Dedifferentiated amniotic fluid mesenchymal stem cell (primary cell): Measurements from ENCODE around the gene PLEKHS1.

Experiments
- DNase-seq: peaks from one replicate; pipeline ENCODE4 v3.0.0-alpha.2; 2016; ENCODE audit errors: extremely low spot score

PLEKHS1 gene

DNA sequence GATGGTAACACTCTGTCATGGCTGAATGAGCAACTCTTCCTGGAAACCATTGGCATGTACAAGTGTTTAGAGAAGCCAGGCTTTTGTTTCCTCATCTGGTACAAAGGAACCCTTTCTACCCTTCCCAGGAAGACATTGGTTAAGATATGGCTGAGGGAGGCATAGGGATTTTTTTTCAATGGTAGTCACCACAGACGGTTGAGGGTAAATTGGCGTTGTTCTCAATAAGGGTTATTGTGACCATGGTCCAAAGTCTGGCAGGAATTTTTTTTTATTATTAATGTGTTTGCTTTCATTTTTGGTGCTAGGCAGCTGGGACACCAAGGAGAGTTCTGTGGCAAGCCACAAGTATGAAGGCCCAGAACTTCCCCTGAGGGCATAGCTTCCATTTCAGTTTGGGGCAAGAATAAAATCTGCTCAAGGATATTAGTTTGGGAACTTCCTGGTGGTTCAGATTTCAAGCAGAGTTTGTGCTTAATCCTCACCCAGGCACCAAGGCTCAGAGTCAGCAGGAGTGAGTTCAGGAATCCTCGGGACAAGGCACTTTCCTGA, at the start of gene PLEKHS1:
Gene PLEKHS1, plus strand, starts transcription at position 502 of the 552 bp plus-strand sequence. CDS start 3,596 bp downstream, outside the sequence.
- peak; percentile 63 for DNase-seq

- peak; percentile 56 for DNase-seq
Observed at GRCh38 chr10:113704637-113705343, 46.7 kb upstream of the PLEKHS1 start.

GRCh38 chr10:113705344-113705652, 46.2 kb upstream of the PLEKHS1 start:
- DNase-seq, result no peak

DNA sequence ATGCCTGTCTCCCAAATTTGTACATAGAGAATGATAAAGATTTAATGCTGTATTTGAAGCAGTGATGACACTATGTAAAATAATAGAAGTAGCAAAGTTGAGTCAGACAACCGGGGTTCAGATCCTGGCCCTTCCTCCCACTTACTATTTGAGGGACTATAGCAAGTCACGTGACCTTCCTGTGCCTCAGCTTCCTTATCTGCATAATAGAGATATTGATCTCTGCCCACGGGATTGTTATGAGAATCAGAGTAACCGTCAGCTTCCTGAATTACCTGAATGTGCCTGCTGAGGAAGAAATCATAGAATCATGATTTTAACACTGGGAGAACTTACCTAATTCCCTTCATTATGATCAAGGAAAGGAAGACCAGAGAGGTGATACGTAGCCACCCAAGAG, 44.9 kb upstream of the PLEKHS1 start:
- no peak for DNase-seq

GRCh38 chr10:113708640-113709039, 42.8 kb upstream of the PLEKHS1 start:
- no peak for DNase-seq

- DNase-seq, result peak; percentile 73
Observed at GRCh38 chr10:113709221-113709838, 42.2 kb upstream of the PLEKHS1 start.

DNA sequence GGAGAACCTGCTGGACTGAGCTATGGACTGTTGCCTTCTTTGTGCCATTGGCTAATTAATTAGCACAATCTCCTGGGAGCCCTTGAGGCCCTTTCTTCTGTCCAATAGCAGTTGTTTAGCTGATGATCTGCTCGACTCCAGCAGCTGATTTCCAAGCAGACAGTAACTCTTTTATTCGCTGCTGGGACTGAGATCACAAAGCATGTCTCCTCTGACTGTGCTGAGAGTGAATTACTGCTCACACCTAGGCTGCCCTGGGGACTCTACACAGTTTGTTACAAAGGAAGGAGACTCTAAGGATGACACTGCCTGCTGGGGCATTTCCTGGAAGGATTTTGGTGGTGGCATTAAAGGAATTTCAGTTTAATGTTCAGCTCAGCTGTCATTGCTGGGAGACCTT, 40.3 kb upstream of the PLEKHS1 start:
- no peak for DNase-seq

GRCh38 chr10:113712024-113712423, 39.5 kb upstream of the PLEKHS1 start:
- DNase-seq, result no peak

DNA sequence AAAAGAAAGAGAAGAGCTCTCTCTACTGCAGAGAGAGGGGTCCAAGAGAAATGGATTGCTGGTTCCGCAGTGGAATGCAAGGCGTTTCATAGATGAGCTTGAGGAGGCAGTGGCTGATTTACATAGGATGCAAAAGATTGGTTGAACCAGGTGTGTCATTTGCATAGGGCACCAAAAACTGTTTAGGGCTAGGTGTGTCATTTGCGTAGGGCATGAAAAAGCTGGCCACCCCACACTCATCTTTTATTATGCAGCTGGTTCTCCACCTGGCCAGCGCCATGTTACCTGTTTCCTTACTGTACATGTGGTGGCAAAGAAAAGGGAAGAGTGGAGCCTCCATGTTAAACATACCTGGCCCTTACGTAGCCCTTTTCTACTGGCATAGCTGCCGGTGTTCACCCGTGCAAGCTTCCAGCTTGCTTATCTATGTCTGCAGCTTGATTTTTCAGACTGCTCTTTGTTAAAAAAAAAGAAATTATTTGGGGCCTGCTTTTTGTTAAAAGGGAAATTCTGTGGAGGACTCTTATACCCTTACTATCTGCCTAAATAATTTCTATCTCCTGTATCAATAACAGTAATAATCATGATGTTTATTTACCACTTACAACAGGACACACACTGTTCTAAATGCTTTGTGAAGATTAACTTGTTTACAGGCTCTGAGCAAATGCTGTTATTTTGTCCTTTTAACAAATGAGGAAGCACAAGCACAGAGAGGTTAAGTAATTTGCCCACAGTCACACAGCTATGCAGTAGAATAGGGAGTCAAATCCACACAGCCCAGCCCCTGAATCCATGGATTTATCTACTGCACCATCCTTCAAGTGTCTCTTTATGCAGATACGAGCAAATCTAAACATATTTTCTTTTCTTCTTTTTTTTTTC, 38.5 kb upstream of the PLEKHS1 start:
- DNase-seq, result no peak

DNA sequence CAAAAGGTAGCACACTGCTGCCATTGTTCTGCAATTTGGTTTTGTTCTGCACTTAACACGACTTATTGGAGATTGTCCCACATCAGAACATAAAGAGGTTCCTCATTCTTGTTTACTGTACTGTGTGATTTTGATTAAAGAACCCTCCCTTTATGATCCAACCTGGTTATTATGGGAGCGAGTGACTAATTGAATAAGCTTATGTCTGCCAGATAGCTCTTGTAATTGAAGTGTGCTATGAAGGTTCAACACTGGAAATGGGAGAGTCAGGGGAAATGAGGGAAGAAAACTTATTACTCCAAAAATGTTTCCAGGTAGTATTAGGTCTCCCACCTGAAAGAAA, 37.9 kb upstream of the PLEKHS1 start:
- DNase-seq, result no peak

GRCh38 chr10:113716109-113716910, 35.2 kb upstream of the PLEKHS1 start:
- DNase-seq, result no peak

DNA sequence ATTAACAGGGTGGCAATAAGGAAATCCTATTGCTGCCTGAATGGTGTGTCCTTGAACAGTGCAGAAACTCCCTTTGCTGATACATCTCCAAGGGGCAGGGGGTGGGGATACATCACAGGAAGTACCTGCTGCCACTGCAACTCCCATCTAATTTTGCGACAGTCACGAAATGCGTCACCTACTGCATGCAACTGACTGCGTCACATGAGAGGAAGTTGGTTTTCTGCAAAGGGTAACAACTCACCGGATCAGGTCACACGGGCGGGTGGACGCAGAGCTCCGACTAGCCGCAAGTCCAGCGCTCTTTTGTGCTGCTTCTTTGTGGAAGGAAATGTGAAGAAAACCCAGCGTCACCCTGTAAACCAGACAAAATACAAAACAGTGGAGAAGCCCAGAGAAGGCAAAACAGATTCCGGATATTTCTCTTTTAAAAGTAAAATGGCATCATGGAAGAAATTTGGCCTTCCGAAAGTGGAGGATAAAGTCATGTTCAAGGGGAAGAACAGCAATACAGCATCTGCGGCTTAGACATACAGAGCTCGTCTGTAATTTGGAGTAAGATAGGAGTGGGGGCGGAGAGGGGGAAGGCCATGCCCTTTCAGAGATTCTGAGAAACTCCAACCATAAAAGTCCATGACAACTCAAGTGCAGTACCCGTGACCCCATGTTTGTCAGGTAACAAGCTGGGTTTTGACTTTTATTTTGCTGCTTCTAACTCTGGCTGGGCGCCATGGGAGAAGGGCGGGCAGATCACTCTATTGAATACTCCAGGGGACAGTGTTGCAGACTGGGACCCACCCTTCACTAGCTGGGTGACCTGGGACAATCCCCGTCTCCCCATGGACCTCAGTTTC, 32.3 kb upstream of the PLEKHS1 start:
- DNase-seq, result no peak

DNA sequence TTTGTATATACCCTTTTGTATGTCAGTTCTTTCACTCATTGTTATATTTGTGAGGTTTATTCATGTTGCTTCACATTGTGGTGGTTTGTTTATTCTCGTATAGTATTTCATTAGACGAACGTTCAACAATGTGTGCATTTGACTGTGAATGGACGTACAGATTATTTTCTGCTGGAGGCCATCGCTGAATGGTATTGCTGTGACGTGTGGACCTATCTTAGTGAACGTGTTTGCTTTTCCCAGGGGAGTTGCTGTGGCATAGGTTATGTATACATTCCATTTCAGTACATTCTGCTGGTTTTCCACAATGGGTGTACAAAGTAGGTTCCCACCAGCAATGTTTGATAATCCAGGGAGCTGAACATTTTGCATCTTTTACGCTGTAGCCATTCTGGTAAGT, 31.1 kb upstream of the PLEKHS1 start:
- DNase-seq, result no peak

DNA sequence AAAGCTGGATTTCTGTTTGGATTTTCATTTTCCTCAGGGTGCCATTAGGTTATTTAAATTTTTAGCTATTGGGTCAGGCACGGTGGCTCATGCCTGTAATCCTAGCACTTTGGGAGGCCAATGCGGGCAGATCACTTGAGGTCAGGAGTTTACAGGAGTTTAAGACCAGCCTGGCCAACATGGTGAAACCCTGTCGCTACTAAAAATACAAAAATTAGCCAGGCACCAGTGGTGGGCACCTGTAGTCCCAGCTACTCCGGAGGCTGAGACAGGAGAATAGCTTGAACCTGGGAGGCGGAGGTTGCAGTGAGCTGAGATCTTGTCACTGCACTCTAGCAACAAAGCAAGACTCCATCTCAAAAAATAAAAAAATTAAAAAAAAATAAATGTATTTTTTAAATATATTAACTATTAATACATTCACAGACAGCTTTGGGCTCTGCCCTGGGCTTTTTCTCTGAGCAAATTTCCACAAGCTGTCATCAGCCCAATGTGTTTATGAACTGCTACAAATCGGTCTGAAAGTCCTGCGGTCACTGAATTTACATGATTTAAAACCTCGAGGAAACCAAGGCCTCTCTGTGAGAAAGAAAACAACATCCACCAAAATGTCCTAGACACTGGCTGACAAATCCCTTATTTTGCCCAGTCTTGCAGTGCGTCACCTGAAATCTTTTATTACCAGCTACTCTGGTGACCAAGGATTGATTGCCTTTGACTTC, 19.2 kb upstream of the PLEKHS1 start:
- DNase-seq, result no peak

GRCh38 chr10:113732966-113733365, 18.5 kb upstream of the PLEKHS1 start:
- no peak for DNase-seq

- no peak for DNase-seq
Observed at GRCh38 chr10:113733635-113734034, 17.8 kb upstream of the PLEKHS1 start.

- no peak for DNase-seq
Observed at GRCh38 chr10:113735913-113736312, 15.6 kb upstream of the PLEKHS1 start.

DNA sequence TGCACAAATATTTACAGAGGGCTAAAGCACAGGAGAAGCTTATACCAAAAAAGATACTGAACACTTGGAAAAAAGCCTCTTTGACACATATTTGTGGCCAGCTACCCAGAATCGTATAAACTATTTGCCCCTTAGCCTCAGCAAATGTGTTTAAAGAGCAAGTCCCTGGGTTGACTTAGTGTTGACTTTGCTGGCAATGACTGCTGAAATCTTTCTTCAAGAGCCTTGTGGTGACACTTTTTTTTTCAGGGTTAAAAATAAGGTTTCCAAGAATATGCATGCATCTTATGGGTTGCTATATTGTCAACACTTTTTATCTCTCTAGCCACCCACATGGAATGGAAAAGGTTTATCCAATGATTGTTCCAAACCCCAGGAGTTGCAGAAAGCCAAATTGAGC, 14.9 kb upstream of the PLEKHS1 start:
- no peak for DNase-seq

DNA sequence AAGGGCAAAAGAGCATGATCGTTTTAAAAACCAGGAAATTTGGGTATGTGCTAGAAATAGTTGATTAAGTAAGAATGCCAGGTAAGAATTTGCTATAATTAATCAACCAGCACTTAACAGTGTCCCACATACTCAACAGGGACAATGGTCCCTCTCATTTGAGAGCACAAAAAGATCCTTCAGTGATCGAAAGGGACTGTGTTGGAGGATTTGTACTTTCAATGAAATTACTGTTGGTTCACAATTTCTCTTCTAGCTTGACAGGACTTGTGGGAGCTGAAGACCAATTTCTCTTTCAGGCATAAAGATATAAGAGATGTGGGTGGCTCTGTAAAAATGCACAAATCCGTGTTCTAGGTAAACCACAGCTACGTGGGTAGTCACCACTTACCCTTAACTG, 12.5 kb upstream of the PLEKHS1 start:
- no peak for DNase-seq

GRCh38 chr10:113739577-113739976, 11.9 kb upstream of the PLEKHS1 start:
- DNase-seq, result no peak
